ENCODE results near the gene TMEM17. TPM values are rescaled to one million over a fixed set of nuclear protein-coding genes. Genes with fewer than 3 reads are reported as not detected.

Gene TMEM17
- total and polyA plus RNA-seq, 2 of the 13 experiments (the other 11 are each of a cell fraction or from before 2014, with no cell fraction given), result 0.22 to 0.50 TPM

- peak; percentile 99 for TF ChIP-seq FOXO1 (CRISPR knock-in tag; IDR thresholded peaks at IDR 0.05)
- peak; percentile 79; the same call in 1 of the 2 replicates for TF ChIP-seq GATA4 (IDR thresholded peaks at IDR 0.05; ENCODE audit: borderline replicate concordance, low read depth)
- no peak for TF ChIP-seq ZEB1 (IDR thresholded peaks at IDR 0.05; ENCODE audit: insufficient replicate concordance, low read depth)
- peak; percentile 97 for TF ChIP-seq MED8 (CRISPR knock-in tag; IDR thresholded peaks at IDR 0.05; ENCODE audit: insufficient replicate concordance)
- peak; percentile 84 for TF ChIP-seq ZNF329 (CRISPR knock-in tag; IDR thresholded peaks at IDR 0.05; ENCODE audit: low read depth)
- TF ChIP-seq ATAD3A (CRISPR knock-in tag; IDR thresholded peaks at IDR 0.05), result no peak
- TF ChIP-seq FOSL2 (CRISPR knock-in tag; IDR thresholded peaks at IDR 0.05), result peak; percentile 92
- no peak for TF ChIP-seq ZNF484 (CRISPR knock-in tag; IDR thresholded peaks at IDR 0.05; ENCODE audit: borderline replicate concordance, low read depth)
- no peak for TF ChIP-seq ATM (IDR thresholded peaks at IDR 0.05; ENCODE audit: borderline replicate concordance)
- TF ChIP-seq, protein P1, sequence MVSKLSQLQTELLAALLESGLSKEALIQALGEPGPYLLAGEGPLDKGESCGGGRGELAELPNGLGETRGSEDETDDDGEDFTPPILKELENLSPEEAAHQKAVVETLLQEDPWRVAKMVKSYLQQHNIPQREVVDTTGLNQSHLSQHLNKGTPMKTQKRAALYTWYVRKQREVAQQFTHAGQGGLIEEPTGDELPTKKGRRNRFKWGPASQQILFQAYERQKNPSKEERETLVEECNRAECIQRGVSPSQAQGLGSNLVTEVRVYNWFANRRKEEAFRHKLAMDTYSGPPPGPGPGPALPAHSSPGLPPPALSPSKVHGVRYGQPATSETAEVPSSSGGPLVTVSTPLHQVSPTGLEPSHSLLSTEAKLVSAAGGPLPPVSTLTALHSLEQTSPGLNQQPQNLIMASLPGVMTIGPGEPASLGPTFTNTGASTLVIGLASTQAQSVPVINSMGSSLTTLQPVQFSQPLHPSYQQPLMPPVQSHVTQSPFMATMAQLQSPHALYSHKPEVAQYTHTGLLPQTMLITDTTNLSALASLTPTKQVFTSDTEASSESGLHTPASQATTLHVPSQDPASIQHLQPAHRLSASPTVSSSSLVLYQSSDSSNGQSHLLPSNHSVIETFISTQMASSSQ (IDR thresholded peaks at IDR 0.05; ENCODE audit: low read depth), result peak; percentile 84
- TF ChIP-seq, protein P1 (CRISPR knock-in tag; IDR thresholded peaks at IDR 0.05; ENCODE audit: borderline replicate concordance), result peak; percentile 98
- TF ChIP-seq NR2F2 (IDR thresholded peaks at IDR 0.05; ENCODE audit: borderline replicate concordance, low read depth), result peak; percentile 93
- peak; percentile 79; the same call in 1 of the 2 replicates for TF ChIP-seq ZNF281 (CRISPR knock-in tag; IDR thresholded peaks at IDR 0.05; ENCODE audit: borderline replicate concordance)
- TF ChIP-seq, protein P2, sequence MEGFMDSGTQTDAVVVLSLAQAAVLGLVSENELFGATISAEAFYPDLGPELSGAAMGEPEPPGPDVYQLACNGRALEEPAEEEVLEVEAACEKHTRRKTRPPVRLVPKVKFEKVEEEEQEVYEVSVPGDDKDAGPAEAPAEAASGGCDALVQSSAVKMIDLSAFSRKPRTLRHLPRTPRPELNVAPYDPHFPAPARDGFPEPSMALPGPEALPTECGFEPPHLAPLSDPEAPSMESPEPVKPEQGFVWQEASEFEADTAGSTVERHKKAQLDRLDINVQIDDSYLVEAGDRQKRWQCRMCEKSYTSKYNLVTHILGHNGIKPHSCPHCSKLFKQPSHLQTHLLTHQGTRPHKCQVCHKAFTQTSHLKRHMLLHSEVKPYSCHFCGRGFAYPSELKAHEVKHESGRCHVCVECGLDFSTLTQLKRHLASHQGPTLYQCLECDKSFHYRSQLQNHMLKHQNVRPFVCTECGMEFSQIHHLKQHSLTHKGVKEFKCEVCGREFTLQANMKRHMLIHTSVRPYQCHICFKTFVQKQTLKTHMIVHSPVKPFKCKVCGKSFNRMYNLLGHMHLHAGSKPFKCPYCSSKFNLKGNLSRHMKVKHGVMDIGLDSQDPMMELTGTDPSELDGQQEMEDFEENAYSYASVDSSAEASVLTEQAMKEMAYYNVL (CRISPR knock-in tag; IDR thresholded peaks at IDR 0.05; ENCODE audit: borderline replicate concordance), result peak; percentile 92
- TF ChIP-seq CTCF (CRISPR knock-in tag; IDR thresholded peaks at IDR 0.05), result peak; percentile 40
- TF ChIP-seq RBFOX2 (IDR thresholded peaks at IDR 0.05; ENCODE audit: low read depth, low read length), result peak; percentile 55
- TF ChIP-seq IRF2 (CRISPR knock-in tag; IDR thresholded peaks at IDR 0.05), result peak; percentile 97
- TF ChIP-seq ZNF652 (CRISPR knock-in tag; IDR thresholded peaks at IDR 0.05; ENCODE audit: borderline replicate concordance, low read depth), result peak; percentile 24; the same call in 1 of the 2 replicates
Measured at GRCh38 chr2:62526531-62527381, 20.8 kb upstream of the TMEM17 start (continued).
